Activated B cell treated with CpG ODN at 0.5 μM for 24 hours (primary cell): ENCODE data around the gene PIGN. TPM values are rescaled to one million over a fixed set of nuclear protein-coding genes. Genes with fewer than 3 reads are reported as not detected.

ENCODE experiments used
- ATAC-seq: fragments of 200-7000 bp; cut with Tn5 transposase; one replicate; pipeline ENCODE4 v1.10.0; 2021; ENCODE audit warnings: low read depth, mild to moderate bottlenecking, moderate library complexity
- CTCF ChIA-PET: fragments of 350-600 bp; sonication (Branson Sonifier 250); formaldehyde crosslinking; loops from one replicate; lab custom pipeline; 2021; ENCODE audit warnings: antibody characterized with exemption; lab: Charles Lee
- POLR2A ChIA-PET: fragments of 350-600 bp; sonication (Branson Sonifier 250); formaldehyde crosslinking; loops from one replicate; lab custom pipeline; 2021; ENCODE audit warnings: antibody characterized with exemption; lab: Charles Lee
- DNase-seq: peaks from one replicate; pipeline ENCODE4 v3.0.0; 2022
- H3K27ac Mint-ChIP-seq: one replicate; pipeline ENCODE4 v1.8.0; 2020; ENCODE audit warnings: mixed read lengths
- H3K27me3 Mint-ChIP-seq: one replicate; pipeline ENCODE4 v1.8.0; 2021; ENCODE audit warnings: mixed read lengths
- H3K36me3 Mint-ChIP-seq: one replicate; pipeline ENCODE4 v1.8.0; 2021; ENCODE audit warnings: low read depth, mixed read lengths
- H3K4me1 Mint-ChIP-seq: one replicate; pipeline ENCODE4 v1.8.0; 2021; ENCODE audit warnings: mixed read lengths
- H3K4me3 Mint-ChIP-seq: one replicate; pipeline ENCODE4 v1.8.0; 2020; ENCODE audit warnings: mild to moderate bottlenecking, mixed read lengths
- H3K9me3 Mint-ChIP-seq: one replicate; pipeline ENCODE4 v1.8.0; 2020; ENCODE audit warnings: mixed read lengths
- CTCF ChIP-seq: fragments of 200-600 bp; IDR thresholded peaks from one replicate; pipeline ENCODE4 v1.8.0; 2022; ENCODE audit warnings: antibody characterized with exemption, mild to moderate bottlenecking
- intact Hi-C: fragments of 100-400 bp; cut with micrococcal nuclease; formaldehyde crosslinking; loops from one replicate; pipeline ENCODE4 v1.15.1; 2024
- total RNA-seq: library from RNA; stranded (reverse); gene quantifications from 2 replicates; pipeline ENCODE4 v1.2.3, GENCODE V29; 2022

Gene PIGN
- total RNA-seq, 1 donor from 2014 or later = 29.4 TPM

GRCh38 chr18:62214790-62215189 lies 27.9 kb upstream of the PIGN start:
- Mint-ChIP-seq H3K9me3 (no peaks in the 10 kb centered on the region), H3K4me3 (no peak overlapping the region), H3K36me3 (peaks cover 40% of the 10 kb centered on the region), H3K4me1 (peaks cover 4% of the 10 kb centered on the region), H3K27me3 (no peaks in the 10 kb centered on the region), H3K27ac (no peak overlapping the region)
- no peak for ATAC-seq
- TF ChIP-seq CTCF = no peak
- ChIA-PET CTCF (interaction anchor here (0.7 to 1.1 kb wide), 2 partner anchors 19 to 84 kb away, joined by 3 read pairs; no protein-coding TSS in a partner anchor), POLR2A (interaction anchor here (1.0 kb wide), 1 partner anchor 28 kb away, joined by 7 read pairs; the partner anchor contains the start of genes PIGN and RELCH)
- intact Hi-C loops = no loop called here
- no peak for DNase-seq

DNA sequence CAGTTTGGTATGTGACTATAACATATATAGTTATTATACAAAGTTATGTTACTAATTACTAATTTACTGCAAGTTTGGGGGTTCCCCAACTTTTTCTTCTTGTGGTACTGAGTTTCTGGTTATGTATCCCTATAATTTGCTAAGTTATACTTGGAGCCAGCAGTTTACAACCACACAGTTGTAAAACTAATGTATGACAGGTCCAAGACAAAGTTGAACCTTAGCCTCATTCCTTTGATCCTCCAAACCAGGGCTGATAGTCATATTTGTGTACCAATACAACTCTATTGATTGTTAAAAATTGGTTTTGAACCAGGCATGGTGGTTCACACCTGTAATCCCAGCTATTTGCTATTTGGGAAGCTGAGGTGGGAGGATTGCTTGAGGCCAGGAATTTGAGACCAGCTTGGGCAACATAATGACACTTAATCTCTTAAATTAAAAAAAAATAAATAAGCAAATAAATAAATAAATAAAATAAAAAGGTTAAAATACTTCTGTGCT lies 24.5 kb upstream of the PIGN start:
- TF ChIP-seq CTCF = no peak
- DNase-seq (no peak), ATAC-seq (no peak)
- POLR2A ChIA-PET = no interaction called here
- no peak overlapping the region for H3K27ac Mint-ChIP-seq
- no peaks in the 10 kb centered on the region for H3K27me3 Mint-ChIP-seq
- no peak overlapping the region for H3K4me3 Mint-ChIP-seq
- CTCF ChIA-PET = no interaction called here
- H3K4me1 Mint-ChIP-seq = peaks cover 22% of the 10 kb centered on the region
- H3K36me3 Mint-ChIP-seq = peaks cover 43% of the 10 kb centered on the region
- peaks cover 3% of the 10 kb centered on the region for H3K9me3 Mint-ChIP-seq
- intact Hi-C loops = no loop called here

DNA sequence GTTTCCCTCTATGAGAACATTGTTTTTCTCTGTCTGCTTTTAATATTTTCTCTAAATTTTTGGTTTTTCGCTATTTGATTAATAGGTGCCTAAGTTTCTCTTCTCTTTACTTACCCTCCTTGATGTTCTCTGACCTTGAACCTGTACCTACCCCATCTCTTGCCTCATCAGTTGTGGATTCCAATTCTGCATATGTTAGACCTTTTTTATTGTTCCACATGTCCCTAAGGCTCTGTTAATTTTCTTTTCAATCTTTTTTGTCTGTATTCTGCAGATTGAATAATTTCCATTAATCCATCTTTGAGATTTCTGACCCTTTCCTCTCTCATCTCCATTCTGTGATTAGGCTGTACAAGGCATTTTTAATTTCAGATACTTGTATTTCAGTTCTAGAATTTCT lies 23.3 kb upstream of the PIGN start:
- intact Hi-C loops = no loop called here
- Mint-ChIP-seq H3K4me3 (no peak overlapping the region), H3K4me1 (peaks cover 24% of the 10 kb centered on the region), H3K36me3 (peaks cover 39% of the 10 kb centered on the region), H3K27me3 (no peaks in the 10 kb centered on the region), H3K27ac (no peak overlapping the region), H3K9me3 (peaks cover 3% of the 10 kb centered on the region)
- TF ChIP-seq CTCF = no peak
- ChIA-PET CTCF (no interaction called here), POLR2A (no interaction called here)
- ATAC-seq = no peak
- DNase-seq = no peak

DNA sequence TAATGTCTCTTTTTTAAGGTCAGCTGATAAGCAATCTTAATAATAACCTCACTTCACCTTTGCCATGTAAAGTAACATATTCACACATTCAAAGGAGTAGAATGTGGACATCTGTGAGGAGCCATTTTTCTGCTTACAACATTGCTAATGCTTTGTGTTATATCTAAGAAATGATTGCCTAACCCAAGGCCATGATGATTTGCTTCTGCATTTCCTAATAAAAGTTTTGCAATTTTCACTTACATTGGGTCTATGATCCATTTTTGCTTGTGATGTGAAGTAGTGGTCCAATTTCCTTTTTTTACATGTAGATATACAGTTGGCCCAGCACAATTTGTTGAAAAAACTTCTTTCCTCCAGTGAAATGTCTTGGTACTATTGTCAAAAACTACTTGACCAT lies 22.2 kb upstream of the PIGN start:
- POLR2A ChIA-PET = no interaction called here
- H3K36me3 Mint-ChIP-seq = peaks cover 37% of the 10 kb centered on the region
- peaks cover 26% of the 10 kb centered on the region for H3K4me1 Mint-ChIP-seq
- DNase-seq (no peak), ATAC-seq (no peak)
- peaks cover 3% of the 10 kb centered on the region for H3K9me3 Mint-ChIP-seq
- intact Hi-C loops = loop anchor here (2.0 kb wide), 1 partner anchor 16 kb away; no protein-coding TSS in a partner anchor
- CTCF ChIA-PET = interaction anchor here (1.2 kb wide), 1 partner anchor 38 kb away, joined by 3 read pairs; no protein-coding TSS in a partner anchor
- H3K27me3 Mint-ChIP-seq = no peaks in the 10 kb centered on the region
- no peak overlapping the region for H3K4me3 Mint-ChIP-seq
- no peak overlapping the region for H3K27ac Mint-ChIP-seq
- no peak for TF ChIP-seq CTCF

DNA sequence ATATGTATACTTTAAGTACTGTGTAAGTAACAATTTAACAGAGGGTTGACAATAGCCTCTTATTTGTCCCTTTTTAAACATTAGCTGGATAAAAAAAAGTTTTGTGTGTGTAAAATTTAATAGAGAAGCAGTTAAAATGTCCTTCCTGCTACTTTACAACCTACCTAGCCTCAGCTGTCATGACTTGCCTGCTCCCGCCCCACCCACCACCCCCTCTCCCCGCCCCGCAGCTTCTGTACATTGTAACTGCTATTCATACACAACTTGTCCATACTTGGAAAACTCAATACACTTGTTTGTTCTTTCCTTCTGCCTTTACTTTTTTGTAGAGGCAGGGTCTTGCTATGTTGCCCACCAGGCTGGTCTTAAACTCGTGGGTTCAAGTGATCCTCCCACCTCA lies 19.7 kb upstream of the PIGN start:
- DNase-seq = no peak
- no peak for TF ChIP-seq CTCF
- Mint-ChIP-seq H3K27ac (no peak overlapping the region), H3K9me3 (peaks cover 3% of the 10 kb centered on the region), H3K4me3 (no peak overlapping the region), H3K4me1 (peaks cover 22% of the 10 kb centered on the region), H3K27me3 (no peaks in the 10 kb centered on the region), H3K36me3 (peaks cover 24% of the 10 kb centered on the region)
- ATAC-seq = no peak
- POLR2A ChIA-PET = no interaction called here
- CTCF ChIA-PET = no interaction called here
- intact Hi-C loops = no loop called here
